ENCODE results near the gene FADS6.

FADS6 gene

GRCh38 chr17:74923538-74924249, 30.3 kb upstream of the FADS6 start:
- TF ChIP-seq CTCF (conservative IDR thresholded peaks at IDR 0.05; ENCODE audit: low read length): peak; percentile 46
- peak; percentile 13 for DNase-seq (ENCODE audit: low read depth)
- H3K4me3 ChIP-seq (ENCODE audit: low read length): no peak overlapping the region

GRCh38 chr17:74922694-74923537, 29.5 kb upstream of the FADS6 start, which contains the start of gene USH1G:
USH1G (minus strand) TSS chr17:74923255; CDS start chr17:74923073, 182 bp downstream.
- no peak within 1 kb of the TSS for H3K4me3 ChIP-seq (ENCODE audit: low read length)
- no peak for TF ChIP-seq CTCF (conservative IDR thresholded peaks at IDR 0.05; ENCODE audit: low read length)
- DNase-seq (ENCODE audit: low read depth): no peak

- no peak for DNase-seq (ENCODE audit: low read depth)
These were observed 28.7 kb upstream of the FADS6 start for GRCh38 chr17:74922172-74922571.

GRCh38 chr17:74921769-74922168, 28.3 kb upstream of the FADS6 start:
- TF ChIP-seq CTCF (conservative IDR thresholded peaks at IDR 0.05; ENCODE audit: low read length): no peak
- no peak for DNase-seq (ENCODE audit: low read depth)

More at GRCh38 chr17:74922172-74922571, 28.7 kb upstream of the FADS6 start:
- no peak overlapping the region for H3K4me3 ChIP-seq (ENCODE audit: low read length)
- TF ChIP-seq CTCF (conservative IDR thresholded peaks at IDR 0.05; ENCODE audit: low read length): no peak

GRCh38 chr17:74921026-74921681, 27.7 kb upstream of the FADS6 start:
- no peak overlapping the region for H3K4me3 ChIP-seq (ENCODE audit: low read length)
- TF ChIP-seq CTCF (conservative IDR thresholded peaks at IDR 0.05; ENCODE audit: low read length): no peak
- DNase-seq (ENCODE audit: low read depth): no peak

More at GRCh38 chr17:74921769-74922168, 28.3 kb upstream of the FADS6 start:
- no peak overlapping the region for H3K4me3 ChIP-seq (ENCODE audit: low read length)

GRCh38 chr17:74920642-74921025, 27.2 kb upstream of the FADS6 start:
- no peak for DNase-seq (ENCODE audit: low read depth)
- TF ChIP-seq CTCF (conservative IDR thresholded peaks at IDR 0.05; ENCODE audit: low read length): no peak
- H3K4me3 ChIP-seq (ENCODE audit: low read length): no peak overlapping the region
